HPDE6-E6E7 (cell line): ENCODE results near the gene VOPP1.

Experiments
- DNase-seq: peaks from one replicate; pipeline ENCODE4 v3.0.0; 2011; ENCODE audit warnings: missing footprints; ENCODE audit errors: extremely low spot score

VOPP1 gene

GRCh38 chr7:55437375-55437774, 134.9 kb downstream of the VOPP1 start:
- DNase-seq = no peak

DNA sequence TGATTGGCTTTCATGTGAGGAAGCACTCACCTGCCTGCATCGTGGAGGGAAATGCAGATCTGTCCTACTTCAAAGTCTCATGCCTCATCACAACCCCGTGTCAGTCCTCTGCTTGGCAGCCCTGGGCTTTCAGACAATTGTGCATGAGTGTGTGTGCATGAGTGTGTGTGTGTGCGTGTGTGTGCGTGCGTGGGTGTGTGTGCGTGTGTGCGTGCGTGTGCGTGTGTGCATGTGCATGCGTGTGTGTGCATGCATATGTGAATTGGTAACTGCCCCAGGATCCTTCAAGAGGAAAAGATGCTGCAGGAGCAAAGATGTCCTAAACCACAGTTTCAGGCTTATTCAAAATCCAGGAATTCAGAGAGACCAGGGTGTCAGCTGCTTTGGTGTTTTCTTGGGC, 135.8 kb downstream of the VOPP1 start:
- DNase-seq = no peak

DNA sequence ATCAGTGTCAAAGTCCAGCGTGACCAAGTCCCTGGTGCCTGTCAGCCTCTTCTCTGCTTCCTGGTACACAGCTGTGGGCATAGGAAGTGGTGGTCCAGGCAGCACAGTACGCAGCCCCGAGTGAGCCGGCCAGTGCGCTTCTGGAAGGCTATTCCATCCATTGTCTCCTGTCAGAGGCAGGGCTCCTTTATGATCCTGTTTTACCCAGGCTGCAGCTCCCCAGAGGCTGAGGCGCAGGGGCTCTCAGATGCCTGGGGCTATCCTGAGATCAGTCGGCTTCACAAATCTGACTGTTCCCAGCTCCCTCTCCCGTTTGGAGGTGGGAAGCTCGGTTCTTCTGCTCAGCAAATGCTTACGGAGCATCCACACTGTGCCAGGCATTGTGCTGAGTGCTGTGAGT, 136.8 kb downstream of the VOPP1 start:
- no peak for DNase-seq

- DNase-seq = peak; percentile 71
These were observed 139.1 kb downstream of the VOPP1 start for GRCh38 chr7:55432939-55433784.

DNA sequence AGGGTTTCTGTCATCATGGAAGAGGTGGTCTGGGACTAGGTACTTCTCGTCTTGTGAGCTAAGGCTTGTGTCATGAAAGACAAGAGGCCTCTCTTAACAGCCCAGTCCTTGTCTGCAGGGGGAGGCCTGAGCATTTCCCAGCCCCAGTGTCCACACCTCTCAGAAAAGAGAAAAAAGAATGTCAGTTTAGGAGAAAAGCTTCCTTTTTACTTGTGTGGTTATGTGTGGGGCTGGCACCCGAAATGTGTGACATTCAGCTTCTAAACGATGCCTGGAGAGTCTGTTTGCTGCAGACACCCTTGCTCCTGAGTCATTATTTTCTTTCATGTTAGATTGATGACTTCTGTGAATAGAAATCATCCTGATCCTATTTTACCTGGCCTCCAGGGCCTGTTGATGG, 139.8 kb downstream of the VOPP1 start:
- DNase-seq = no peak

GRCh38 chr7:55431898-55432297, 140.4 kb downstream of the VOPP1 start:
- no peak for DNase-seq

GRCh38 chr7:55429835-55430499, 142.3 kb downstream of the VOPP1 start:
- DNase-seq = no peak

DNA sequence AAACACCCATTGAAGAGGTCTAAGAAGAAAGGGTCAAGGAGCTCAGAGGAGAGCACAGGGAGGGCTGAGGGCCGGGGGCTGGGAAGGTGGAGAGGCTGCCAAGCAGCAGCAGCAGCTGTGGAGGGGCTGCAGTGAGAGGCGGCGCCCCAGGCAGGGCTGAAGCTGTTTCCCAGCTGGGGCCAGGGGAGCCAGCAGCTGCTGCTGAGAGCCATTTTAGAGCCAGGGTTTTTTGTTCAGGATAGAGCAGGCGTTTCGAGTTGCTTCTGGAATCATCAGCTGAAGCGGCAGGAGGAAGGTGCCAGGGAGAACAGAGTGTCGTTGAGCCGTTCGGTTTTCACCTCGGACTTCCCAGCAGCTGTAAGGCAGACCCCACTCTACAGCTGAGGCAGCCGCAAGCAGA, 144.5 kb downstream of the VOPP1 start:
- DNase-seq = no peak

DNA sequence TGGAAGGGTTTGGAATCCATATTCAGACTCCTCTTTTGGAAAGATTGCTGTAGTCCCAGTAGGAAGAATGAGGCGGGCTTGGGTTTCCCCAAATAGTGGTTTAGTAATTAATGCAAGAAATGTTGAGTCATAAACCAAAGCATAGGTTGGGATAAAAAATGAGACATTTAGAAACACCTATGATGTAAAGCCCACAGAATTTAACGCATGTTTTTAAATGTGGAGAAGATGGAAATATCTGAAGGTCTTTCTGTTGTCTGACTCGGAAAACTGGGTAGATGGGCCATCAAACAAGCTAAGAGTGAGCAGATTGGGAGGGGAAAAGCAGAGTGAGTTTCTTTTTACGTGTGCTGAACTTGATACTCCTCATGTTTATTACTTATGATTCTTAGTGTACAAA, 145.0 kb downstream of the VOPP1 start:
- no peak for DNase-seq

- no peak for DNase-seq
These were observed 145.6 kb downstream of the VOPP1 start for GRCh38 chr7:55426676-55427075.

DNA sequence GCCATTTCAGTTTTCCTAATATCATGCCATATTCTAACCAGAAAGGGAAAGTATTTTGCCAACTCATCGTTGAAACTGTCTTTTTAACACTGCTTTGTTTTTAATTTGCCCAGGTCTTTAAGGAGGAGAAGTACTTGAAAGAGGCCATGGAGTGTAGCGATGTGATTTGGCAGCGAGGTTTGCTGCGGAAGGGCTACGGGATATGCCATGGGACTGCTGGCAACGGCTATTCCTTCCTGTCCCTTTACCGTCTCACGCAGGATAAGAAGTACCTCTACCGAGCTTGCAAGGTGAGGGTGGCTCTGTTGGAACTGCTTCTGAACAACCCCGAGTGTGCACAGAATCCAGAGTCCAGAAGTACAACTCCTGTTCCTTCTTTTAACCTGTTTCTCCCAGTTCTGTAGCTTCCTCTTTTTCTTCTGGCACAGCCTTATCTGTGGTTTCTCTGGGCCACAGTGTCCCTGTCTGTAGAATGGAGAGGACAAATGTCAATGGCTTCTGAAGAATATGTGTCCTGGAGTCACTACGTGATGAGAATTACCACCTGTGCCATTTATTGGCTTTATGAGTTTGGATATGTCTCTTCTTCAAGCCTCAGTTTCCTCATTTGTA, 147.1 kb downstream of the VOPP1 start:
- DNase-seq = no peak

- DNase-seq = no peak
These were observed 148.4 kb downstream of the VOPP1 start for GRCh38 chr7:55423891-55424290.

GRCh38 chr7:55423277-55423711, 149.0 kb downstream of the VOPP1 start:
- no peak for DNase-seq
